GM04503 (cell line): ENCODE data around the gene DNAH14.

Experiments
- DNase-seq: peaks from one replicate; pipeline ENCODE4 v3.0.0-alpha.2; 2012; ENCODE audit warnings: low read depth

Gene DNAH14

DNA sequence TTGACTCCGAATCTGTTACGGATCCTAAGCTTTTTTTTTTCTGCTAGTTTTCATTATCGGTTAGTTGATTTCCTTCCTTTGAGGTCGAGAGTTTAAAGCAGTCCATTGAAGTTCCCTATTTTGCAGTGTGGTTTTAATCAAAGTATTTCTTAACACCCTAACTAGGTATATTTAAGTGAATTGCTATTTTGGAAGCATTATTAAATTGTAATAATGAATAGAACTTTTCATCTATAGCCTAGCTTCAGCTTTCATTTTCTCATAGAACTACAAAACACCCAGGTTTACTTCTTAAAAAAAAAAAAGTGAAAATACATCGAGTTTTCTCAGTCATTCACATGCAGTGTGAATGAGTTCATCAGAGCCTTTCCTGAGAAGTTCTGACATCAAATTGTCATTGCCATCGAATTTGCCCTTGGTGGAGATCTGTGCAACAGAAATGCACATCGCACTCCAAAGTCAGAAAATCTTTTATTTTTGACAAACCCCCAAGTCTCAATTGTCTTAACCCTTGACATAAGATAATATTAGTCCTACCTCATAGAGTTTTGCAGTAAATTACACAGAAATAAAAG lies 499.5 kb downstream of the DNAH14 start:
- DNase-seq: no peak

DNA sequence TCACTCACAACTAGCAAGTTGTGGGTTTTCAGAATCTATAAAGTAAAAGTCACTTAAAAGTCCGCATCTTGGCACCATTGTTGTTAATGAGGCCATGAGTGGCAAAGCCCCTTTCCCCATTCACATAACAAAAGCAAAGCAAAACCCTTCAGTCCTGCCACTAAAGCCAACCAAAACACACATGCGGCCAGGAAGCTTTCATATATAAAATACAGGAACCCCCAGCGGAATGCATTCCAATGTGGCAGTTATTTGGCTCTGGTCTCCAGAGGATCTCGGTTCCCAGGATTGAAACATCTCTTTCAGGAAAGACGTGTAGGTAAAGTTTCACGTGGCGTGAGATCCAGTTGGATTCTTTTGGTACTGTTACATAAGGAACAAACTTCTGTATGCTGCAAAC lies 500.8 kb downstream of the DNAH14 start:
- no peak for DNase-seq

DNA sequence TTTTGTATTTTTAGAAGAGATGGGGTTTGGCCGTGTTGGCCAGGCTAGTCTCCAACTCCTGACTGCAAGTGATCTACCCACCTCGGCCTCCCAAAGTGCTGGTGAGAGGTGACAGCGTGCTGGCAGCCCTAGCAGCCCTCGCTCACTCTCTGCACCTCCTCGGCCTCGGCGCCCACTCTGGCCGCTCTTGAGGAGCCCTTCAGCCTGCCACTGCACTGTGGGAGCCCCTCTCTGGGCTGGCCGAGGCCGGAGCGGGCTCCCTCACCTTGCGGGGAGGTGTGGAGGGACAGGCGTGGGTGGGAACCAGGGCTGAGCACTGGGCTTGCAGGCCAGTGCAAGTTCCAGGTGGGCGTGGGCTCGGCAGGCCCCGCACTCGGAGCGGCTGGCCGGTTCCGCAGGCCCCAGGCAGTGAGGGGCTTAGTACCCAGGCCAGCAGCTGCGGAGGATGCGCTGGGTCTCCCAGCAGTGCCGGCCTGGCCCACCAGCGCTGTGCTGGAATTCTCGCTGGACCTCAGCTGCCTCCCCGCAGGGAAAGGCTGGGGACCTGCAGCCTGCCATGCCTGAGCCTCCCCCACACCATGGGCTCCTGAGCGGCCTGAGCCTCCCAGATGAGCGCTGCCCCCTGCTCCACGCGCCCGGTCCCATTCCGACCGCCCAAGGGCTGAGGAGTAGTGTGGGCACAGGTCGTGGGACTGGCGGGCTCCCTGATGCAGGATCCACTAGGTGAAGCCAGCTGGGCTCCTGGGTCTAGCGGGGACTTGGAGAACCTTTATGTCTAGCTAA lies 501.8 kb downstream of the DNAH14 start:
- DNase-seq: no peak

DNA sequence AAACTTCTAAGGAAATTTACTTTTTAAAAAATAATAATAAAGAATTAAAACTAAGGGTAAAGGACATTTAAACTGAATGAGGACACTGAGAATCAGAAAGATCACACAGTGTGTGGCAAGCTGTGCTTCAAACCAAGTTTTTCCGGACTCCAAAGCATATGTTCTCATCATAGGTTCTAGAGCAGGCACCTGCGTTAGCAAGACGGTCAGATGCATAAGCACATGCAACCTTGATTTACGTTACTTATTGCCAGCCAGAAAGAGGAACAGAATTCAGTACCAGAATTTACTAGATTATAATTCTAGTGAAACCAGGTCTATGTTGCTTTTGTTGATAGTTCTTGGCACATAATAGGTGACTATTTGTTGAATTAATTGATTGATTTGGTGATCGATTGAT lies 504.6 kb downstream of the DNAH14 start:
- no peak for DNase-seq

DNA sequence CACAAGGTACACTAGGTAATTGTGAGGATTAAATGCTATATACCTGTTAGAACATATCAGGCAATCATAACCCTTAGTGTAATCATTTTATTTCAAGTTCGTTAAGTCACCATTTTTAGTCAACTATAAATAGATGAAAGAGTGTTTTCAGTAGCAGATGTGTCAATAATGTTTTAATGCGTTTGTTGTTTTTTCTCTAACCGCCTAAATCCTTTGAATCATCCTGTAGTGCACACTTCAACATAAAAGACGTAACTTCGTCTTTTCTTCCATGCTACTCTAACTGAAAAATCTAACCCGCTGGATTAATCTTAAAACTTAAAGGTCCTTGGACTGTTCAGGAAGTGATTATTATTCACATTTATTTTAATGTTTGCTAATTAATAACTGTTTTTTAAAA lies 505.6 kb downstream of the DNAH14 start:
- no peak for DNase-seq

DNA sequence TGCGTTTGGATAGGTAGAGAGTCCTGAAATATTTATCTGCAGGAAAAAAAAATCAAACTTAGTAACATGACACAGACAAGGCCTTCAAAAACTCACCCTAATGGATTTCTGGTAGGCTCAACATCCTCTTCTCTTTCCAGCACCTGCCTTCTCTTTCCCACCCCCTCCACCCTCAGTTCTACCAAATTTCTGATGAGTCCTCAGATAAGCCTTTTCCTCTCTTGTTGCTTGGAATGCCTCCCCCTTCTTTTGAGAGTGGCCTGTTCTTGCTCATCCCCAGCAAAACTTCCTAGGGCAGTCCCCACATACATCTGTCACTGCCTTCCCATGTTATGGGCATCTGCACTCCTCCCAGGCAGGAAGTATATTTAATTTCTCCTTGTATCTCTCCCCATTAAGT lies 506.0 kb downstream of the DNAH14 start:
- no peak for DNase-seq

DNA sequence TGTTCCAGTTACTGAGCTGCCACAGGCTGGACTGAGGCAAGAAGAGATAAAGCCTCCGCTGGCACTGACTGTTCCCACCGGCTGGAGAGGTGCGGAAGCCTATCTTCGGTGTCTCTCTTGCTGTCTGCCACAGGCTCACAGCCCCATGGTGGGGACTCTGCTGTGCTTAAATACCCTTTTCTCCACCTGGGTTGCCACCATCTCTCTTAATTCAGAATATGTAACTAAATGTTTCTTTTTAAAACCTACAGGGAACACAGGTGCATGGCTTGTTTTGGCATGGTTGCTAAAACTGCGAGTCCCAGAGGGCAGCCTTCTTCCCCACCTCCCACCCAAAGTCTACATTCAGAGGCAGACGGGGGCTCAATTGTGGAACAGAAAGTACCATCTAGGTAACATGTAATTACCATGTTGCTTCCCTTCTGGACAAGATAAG lies 506.5 kb downstream of the DNAH14 start:
- no peak for DNase-seq

DNA sequence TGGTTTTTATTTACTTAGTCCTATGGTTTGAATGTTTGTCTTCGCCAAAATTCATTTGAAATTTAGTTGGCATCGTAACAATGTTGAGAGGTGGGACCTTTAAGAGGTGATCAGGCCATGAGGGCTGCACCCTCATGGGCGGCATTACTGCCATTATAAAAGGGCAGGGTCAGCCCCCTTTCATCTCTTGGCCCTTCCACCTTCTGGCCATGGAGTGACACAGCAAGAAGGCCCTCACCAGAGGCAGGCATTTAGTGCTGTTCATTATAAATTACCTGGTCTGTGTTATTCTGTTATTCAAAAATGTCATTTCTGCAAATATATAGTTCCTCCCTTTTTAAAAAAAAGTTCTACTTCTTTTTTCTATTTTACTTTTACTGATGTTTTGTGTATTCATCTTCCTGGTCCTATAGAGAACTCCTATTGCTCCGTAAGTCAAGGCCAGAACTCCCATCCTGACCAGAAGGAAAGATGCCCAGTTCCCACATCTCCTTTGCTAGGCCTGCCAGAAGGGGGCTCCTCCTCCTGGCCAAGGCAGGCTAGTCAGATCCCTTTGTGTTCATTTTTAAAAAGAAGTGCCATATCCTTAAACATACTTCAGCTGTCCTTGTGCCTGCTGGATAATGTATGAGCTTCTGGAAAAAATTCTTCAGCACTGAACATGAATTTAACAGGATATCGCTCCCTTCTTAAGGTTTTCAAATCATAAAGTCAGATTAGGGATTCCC lies 508.4 kb downstream of the DNAH14 start:
- DNase-seq: no peak

DNA sequence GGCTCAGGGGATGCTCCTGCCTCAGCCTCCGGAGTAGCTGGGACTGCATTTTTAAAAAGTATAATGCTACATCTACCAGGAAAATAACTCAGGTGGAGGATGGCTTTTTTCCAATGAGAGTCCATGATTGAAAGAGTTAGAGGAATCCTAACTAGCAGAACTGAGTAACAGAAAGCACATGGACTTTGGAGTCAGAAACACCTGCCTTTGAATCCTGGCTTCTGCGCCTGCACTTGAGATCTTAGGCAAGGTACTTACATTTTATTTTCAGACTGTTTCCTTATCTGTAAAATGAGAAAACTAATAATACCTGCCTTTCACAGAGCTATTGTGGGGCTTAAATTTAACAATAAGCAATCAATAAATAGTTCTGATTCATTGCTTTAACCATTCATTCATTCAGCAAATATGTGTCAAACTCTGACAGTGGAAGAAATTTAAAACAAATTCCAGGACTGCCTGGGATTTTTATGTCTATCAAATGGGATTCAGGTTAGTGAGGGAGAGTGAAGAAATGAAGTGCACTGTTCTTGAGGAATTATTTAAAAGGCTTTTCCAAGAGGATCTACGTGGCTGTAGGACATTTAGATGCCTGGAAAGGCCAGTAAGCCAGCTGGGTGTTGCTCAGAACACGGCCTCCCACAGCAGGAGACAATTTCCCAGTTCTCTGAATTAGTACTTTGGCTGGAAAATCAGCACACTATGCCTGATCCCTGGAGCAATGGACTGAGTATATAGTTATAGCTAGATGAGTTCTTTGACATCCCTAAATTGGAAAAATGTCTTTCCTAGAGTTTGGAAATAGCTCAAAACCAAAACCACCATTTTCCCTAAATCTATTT lies 511.1 kb downstream of the DNAH14 start:
- DNase-seq: no peak

DNA sequence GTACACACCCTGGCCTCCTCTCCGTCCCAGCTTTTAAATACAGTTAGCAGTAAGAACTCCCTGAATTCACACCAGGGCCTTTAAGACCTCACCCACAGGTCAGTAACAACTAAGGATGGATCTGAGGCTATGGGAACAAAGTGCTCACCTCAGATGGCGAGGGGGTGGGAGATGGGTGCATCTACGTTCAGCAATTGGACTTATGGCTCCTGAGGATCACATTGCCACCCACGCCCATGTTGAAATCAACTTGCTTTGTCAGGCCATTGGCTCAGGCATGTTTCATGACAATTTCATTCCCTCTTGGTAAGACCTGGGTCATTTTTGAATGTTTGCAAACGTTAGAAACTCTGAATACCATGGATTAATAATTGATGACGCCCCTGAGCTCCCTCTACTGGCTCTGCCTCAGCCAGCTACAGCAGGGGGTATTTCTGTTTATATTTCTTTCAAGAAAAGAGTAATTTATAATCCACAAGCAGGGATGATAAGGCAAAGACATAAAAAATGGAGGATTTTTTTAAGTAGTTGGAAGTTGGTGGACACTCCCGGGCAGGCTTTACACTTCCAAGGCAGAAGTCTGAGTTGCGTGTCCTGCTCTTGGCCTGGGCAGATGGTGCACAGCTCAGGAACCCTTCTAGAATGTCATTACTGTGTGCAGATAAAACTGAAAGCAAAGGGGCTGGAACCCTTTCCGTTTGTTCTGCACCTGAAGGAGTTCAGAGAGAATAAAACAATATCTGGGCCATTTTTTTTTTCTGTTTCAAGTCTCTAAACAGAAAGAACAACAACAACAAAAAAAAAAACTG lies 512.0 kb downstream of the DNAH14 start:
- no peak for DNase-seq

DNA sequence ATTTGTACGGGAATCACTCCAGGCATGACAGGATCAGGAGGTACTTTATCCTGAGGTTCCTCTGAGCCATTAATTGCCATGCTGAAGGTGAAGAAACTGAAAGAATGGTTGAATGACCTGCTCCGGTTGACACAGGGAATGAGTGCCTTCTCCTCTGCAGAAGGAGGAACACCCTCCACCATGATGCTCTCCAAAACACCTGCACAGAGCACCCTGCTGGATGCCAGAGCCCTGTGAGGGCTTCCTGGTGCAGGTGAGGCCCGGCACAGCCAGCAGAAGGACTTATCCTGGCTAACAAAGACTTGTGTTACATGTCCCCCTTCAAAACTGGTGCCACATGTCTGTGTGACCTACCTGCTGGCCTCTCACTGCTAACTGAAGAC lies 512.6 kb downstream of the DNAH14 start:
- no peak for DNase-seq

DNA sequence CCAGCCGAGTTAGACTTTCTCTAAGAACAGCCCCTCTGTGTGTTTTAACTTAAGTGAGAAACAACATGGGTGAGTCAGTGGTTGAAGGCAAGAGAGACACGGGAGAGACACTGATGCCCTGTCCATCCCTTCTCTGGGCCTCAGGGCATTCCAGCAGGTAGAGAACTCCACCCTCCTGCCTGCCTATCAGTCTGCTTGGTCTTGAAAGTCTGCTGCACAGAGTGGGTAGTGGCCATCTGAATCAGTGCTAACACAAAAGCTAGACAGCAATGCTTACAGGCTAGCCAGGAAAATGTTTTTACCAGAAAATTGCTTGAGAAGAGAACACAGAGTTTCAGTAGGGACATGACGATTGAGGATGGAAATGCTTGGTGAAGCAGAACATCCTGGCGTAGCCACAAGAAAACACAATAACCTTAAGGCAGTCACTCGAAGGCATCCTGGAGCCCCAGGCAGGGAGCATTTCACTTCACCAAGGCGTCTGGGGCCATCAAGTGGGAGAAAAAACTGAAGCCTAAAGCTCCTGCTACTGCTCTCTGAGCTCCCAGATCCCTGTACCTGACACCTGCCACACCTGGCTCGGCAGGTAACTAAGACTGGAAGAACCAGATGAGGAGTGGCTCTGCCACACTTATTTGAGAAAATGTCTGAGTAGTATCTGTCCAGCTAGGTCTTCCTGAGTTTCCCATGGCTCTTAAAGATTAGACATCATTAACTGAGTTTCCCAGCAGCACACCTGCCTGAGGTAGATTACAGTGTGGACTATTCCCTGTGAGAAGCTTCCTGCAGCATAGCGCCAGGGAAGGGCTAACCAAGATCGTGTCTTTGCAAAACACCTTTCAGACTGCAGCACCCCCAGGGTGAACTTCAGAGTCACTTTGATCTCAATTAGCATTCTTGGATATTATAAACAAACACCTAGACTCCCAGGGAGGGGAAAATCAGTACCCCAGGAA lies 516.4 kb downstream of the DNAH14 start:
- DNase-seq: no peak

DNA sequence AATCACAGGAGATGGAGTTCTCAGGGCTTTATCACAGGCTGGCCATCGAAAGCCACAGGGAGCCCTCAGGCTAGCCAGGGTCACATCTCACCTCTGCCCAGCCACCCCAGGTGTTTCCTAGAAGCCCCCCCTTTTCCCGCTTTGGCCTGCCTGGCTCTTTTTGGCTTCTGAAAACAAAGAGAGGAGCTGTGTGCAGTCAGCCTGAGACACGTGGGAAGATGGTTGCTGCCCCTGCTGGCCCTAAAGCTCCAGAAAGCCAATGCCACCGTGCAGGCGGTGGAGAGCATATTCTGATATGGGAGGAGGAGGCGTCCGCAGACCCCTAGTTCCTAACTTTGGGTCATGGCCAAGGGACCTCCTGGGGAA lies 517.1 kb downstream of the DNAH14 start:
- no peak for DNase-seq

DNA sequence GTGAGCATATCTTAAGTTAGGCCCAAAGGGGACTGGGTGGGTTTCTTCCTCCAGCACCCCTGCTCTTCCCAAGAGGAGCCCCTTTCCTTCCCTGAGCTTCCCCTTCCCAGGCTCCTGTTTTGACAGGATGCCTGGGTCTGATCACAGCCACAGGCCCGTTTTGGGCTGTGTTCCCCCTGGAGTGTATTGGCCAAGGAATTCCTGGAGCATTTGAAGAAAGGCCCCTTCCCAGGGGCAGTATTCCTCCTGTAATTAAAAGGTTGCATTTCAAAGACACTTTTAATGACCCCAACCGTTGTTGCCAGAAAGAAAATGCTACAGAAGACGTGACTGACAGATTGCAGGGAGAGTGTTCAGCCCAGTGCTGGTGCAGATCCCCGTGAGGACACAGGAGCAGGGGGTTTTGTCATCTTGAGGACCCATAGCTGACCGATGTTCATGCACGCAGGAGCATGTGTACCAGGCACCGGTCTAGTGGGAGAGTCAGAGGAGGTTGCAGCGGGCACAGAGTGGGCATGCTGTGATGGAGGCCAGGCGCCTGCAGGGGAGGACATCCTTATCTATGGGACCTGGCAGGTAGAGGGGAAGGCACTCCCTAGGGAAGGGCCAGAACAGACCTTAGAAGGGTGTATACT lies 517.6 kb downstream of the DNAH14 start:
- no peak for DNase-seq

DNA sequence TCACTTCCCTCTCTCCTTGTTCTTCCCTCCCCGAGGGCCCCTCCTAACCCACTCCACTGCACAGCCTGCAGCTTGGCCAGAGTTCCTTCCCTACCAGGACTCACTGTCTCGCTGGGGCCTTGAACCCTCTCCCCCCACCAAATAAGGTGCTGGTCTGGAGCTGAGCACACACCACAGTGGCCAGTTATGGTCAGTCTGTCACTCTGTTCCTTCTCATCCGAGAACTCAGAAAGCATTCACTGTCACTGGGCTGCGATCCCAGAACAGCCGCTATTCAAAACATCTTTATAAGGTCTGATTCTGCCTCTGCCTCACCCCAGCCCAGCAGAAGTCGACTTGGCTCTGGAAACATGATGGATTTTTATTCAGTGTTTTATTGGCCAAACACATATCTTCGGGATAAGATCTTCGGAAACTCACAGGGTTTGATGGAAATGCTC lies 518.2 kb downstream of the DNAH14 start:
- no peak for DNase-seq

DNA sequence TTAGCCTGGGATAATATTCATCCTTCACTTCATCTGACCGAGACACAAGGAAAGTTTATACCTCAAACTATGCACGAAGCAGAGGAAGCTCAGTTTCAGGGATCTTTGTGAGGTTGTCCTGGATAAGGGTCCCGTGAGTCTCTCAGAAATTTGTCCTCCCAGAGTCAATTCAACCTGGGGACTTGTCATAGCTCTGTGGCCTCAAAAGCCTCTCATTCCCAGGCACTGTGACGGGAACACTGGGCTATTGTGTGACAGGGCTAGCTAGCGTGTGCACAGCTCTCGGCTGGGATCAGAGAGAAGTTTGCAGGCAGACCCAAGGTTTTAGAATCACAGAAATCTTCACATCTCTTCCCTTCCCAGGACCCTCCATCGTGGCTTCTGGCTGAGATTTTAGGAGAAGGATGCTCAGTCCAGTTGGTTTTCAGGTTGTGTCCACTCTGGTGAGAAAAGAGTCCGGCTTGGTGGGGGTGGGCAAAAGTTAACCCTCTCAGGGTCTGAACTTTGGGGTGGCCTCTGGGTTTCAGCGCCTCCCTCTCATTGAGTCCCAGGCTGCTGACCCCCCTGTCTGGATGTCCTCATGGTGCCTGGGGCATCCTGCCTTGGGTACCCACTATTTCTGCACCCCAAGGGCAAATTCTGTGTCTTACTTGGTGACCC lies 518.8 kb downstream of the DNAH14 start:
- DNase-seq: no peak
